ENCODE results near the gene HNRNPCL2.
"Not testable (repeated sequence)": the region's sequence is repeated elsewhere in the genome, so short reads cannot be mapped to it uniquely, and the experiment has no call there.

The HNRNPCL2 gene

DNA sequence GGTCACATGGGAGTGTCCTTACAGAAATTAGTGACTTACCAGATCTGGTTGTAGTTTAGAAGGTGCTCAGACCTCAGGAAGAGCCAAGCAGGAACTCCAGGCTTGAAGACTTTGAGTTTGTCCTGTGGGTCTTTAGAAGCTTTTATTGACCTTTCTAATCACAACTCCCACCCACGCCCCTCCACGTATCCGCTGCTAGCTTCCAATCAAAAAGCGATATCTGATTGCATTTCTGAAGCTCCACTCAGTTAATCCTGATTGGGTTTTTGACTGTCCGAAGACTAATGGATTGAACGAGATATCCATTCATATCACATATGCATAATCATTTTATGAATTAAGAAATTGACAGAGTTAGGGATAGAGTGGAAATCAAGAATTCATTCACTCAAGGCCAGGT is at the start of gene HNRNPCL2:
HNRNPCL2 (minus strand) TSS at position 101 of the 400 bp plus-strand sequence. CDS start 454 bp downstream, outside the sequence.
- DNase-seq: not testable (repeated sequence)

DNA sequence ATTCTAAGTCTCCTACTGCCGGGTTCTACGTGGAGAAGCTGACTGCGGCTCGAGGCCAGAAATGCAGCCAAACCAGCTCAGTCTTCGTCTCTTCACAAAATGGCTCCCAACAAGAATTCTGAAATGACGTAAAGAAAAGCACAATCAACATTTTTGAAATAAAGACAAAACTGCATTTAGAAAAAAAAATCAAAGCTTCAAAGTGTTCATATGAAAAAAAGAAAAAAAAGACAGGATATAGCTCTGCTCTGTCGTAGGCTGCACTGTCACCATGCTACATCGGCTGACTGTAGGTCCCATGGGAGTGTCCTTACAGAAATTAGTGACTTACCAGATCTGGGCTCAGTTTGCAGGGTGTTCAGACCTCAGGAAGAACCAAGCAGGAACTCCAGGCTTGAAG is 48.9 kb upstream of the HNRNPCL2 start, which contains the start of gene HNRNPCL4:
HNRNPCL4 (minus strand) TSS at position 101 of the 400 bp plus-strand sequence. CDS start 164 bp downstream, outside the sequence.
- DNase-seq: not testable (repeated sequence)

- not testable (repeated sequence) for DNase-seq
Observed at GRCh38 chr1:13155909-13156308, 39.3 kb upstream of the HNRNPCL2 start, which contains the start of gene PRAMEF26. PRAMEF26 (minus strand) TSS chr1:13156009; CDS start chr1:13153095, 2,914 bp downstream.

GRCh38 chr1:13070474-13070873 is 46.2 kb downstream of the HNRNPCL2 start, which contains the start of gene PRAMEF25:
PRAMEF25 (plus strand) TSS chr1:13070774; CDS start chr1:13073694, 2,920 bp downstream.
- not testable (repeated sequence) for DNase-seq

All from islet precursor cell (in vitro differentiated cells).